Erythroblast (primary cell): ENCODE data around the gene PRKG1.
"Not testable (repeated sequence)": the region's sequence is repeated elsewhere in the genome, so short reads cannot be mapped to it uniquely, and the experiment has no call there.

ENCODE experiments used
- DNase-seq, 2 experiments: peaks; one replicate each; lab custom pipeline; 2025; lab: John Stamatoyannopoulos, UW
- GATA1 ChIP-seq: IDR thresholded peaks from 2 replicates; pipeline ENCODE4 v1.6.1; 2011; ENCODE audit warnings: low read depth, mild to moderate bottlenecking, control low read depth, low read length, moderate library complexity
- POLR2A ChIP-seq: IDR thresholded peaks from 2 replicates; pipeline ENCODE4 v1.6.1; 2011; ENCODE audit warnings: mild to moderate bottlenecking, low read length

PRKG1 gene

DNA sequence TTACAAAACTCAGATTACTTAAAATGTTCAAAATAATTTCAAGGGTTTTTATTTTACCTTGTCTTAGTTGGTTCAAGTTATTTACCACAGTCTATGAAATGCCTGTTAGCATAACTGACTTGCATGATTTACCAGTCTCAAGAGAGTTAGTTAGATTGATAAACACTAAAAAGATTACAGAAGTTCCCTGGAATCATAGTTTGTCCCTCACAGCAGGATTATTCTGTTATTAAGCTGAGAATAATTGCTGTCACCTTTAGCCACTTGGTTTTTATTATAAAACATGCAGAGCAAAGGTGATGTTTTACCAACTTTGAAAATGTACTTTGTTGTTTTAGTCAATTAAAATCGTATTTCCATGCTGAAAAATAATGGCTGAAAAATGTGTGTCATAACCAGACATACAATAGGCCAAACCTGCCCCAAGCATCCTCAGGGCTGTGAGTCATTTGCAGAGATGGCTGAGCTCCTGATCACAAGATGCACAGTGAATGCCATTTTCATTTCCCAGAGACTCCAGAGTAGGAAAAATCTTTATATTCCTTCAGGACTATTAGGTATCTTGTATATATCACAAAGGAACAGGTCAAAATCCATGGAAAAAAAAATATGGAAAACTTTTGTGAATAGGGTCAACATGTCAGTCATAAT is 1152.0 kb downstream of the PRKG1 start:
- no peak for DNase-seq
- TF ChIP-seq GATA1 (no peak), POLR2A (no peak)

DNA sequence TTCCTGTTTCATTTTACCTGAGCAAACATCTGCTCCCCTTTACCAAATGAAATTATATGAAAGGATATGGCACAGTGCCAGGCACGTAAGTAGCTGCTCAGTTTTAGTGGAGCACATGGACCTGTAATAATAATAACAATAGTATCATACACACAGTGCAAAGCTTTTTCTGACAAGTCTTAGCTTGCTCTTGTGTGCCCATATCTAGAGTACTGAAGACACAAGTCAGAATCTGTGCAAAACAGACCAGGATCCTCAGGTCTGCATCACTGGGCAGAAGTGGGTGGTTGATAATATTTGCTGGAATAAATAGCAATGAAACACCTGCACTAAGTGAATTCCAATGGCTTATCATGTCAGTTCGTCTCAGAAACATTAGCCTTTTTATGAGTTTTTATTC is 1154.3 kb downstream of the PRKG1 start:
- TF ChIP-seq GATA1 (no peak), POLR2A (no peak)
- no peak for DNase-seq

DNA sequence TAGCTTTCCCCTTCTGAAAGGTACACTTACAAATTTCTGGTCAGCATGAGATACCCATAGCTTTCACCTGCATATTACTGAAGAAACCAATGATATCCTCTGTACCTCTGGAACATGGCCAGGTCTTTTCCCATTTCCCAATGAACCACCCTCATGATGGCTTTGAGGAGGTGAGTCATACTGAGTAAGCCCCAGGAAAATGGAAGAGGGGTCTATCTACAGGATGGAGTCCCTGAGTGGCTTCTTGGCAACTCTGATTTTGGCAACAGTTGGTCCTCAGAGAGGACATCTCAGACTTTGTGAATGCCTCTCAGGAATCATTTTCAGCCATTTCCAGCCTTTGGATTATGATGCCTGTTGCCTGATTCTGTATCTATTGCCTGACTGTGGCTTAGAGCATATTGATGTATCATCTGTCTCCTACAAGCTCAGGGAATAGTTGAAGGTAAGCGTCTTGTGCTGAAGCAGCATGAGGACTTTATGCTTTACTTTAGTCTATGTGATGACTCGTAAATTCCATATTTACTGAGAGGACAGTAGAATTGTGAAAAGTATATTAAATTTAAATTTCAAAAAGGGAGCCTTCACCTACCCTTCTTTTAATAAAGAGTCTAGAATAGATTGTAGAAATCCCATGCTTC is 1155.1 kb downstream of the PRKG1 start:
- no peak for DNase-seq
- no peak for TF ChIP-seq POLR2A
- TF ChIP-seq GATA1, result no peak

DNA sequence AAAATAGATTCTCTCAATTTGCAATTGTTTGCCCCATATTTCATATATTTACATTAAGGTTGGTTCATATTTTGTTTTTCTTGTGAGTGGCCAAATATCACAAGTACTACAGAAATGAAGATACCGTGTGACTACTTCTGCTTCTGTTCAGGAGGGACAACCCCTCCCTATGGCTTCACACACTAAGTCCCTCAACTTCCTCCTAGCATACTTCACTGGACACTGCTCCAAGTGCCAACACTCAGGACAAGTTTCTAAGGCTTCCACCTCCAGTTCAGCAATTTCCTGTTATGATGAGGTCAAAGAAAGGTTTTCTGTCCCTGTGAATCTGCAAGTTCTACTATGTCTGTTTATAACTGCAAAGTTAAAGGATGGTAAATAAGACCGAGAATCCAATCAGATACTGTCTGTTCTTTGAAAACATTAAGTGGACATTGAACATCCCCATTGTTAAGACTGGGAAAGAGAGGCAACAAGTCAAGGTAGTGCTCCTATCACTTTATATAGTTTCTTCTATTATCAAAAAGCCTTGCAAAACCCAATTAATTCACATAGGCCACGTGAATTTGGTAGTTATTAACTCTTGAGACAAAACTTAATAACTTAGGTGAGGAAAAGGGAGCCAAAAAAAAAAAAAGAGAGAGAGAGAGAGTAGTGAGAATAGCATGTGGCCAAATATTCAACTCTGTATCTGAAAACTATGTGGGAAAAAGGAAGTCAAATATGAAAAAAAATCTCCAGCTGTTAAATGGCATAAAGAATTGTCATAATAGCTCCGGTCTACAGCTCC is 1158.5 kb downstream of the PRKG1 start:
- no peak for DNase-seq

DNA sequence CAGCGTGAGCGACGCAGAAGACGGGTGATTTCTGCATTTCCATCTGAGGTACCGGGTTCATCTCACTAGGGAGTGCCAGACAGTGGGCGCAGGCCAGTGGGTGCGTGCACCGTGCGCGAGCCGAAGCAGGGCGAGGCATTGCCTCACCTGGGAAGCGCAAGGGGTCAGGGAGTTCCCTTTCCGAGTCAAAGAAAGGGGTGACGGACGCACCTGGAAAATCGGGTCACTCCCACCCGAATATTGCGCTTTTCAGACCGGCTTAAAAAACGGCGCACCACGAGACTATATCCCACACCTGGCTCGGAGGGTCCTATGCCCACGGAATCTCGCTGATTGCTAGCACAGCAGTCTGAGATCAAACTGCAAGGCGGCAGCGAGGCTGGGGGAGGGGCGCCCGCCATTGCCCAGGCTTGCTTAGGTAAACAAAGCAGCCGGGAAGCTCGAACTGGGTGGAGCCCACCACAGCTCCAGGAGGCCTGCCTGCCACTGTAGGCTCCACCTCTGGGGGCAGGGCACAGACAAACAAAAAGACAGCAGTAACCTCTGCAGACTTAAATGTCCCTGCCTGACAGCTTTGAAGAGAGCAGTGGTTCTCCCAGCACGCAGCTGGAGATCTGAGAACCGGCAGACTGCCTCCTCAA is 1159.2 kb downstream of the PRKG1 start:
- not testable (repeated sequence) for DNase-seq

More for the DNA sequence above, 1158.5 kb downstream of the PRKG1 start:
- TF ChIP-seq GATA1, result no peak
- no peak for TF ChIP-seq POLR2A

DNA sequence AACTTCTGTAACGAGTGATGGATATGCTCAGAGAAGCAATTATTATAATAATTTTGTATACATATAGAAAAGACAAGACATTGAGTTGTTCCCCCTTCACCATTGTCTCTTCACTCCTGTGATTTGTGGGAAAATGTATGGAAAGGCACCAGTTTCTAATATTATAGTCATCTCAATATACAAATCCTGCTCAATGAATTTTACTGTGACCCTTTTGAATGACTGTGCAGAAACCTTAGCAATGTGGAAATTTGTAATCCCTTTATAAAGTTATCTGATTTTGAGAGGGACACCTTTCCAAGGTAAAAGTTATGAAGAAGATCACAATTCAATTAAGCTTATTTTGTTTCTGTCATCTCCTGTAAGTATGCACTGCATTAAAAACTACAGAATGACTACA is 1165.5 kb downstream of the PRKG1 start:
- TF ChIP-seq POLR2A, result no peak
- no peak for DNase-seq

DNA sequence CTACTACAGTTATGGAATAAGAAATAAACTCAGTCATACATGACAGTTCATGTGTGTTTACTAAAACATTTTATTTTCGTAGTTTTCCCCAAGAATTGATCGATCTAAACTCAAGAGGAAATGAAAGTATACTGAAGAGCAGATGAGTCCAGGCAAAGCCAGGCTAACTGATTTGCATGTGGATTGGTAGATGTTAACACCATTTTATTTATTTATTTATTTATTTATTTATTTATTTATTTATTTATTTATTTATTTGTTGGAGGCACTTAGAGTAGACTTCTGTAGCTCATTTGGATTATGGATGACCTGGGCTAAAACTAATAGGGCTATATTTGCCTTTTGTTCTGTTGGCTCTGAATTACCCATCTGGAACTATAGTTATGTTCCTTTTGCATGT is 1171.3 kb downstream of the PRKG1 start:
- no peak for DNase-seq
- TF ChIP-seq POLR2A, result no peak
- TF ChIP-seq GATA1, result no peak

DNA sequence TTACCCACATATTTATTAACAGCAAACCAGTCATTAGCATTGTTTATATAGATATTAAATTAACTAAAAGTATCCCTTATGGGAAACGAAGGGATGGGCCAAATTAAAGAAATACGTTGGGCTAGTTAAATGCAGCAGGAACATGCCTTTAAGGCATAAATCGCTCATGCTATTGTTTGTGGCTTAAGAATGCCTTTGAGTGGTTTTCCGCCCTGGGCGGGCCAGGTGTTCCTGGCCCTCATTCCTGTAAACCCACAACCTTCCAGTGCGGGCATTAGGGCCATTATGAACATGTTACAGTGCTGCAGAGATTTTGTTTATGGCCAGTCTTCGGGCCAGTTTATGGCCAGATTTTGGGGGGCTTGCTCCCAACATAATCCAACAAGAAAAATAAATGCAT is 1173.6 kb downstream of the PRKG1 start:
- DNase-seq, result not testable (repeated sequence)

DNA sequence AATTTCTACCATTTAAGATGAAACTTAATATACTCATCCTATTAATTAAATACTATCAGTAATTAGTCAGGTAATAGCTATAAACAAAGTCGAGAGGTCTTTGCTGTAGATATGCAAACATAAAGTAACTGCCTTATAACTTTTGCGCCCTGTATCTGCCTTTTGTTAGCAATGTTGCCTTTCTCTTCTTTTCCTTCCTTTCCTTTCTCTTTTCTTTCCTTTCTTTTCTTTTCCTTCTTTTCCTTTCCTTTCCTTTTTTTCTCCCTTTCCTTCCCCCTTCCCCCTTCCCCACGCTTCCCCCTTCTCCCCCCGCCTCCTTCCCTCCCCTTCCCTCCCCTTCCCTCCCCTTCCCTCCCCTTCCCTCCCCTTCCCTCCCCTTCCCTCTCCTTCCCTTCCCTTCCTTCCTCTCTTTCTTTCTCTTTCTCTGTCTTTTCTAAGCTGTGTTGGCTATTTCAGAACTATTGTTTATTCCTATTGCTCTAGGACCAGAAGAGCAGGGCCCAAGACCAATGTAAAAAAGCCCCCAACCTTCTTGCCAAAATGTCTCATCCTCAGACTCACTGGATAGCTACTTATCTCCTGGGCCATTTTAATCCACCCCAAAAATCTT is 1174.5 kb downstream of the PRKG1 start:
- TF ChIP-seq GATA1 (no peak), POLR2A (no peak)
- no peak for DNase-seq

DNA sequence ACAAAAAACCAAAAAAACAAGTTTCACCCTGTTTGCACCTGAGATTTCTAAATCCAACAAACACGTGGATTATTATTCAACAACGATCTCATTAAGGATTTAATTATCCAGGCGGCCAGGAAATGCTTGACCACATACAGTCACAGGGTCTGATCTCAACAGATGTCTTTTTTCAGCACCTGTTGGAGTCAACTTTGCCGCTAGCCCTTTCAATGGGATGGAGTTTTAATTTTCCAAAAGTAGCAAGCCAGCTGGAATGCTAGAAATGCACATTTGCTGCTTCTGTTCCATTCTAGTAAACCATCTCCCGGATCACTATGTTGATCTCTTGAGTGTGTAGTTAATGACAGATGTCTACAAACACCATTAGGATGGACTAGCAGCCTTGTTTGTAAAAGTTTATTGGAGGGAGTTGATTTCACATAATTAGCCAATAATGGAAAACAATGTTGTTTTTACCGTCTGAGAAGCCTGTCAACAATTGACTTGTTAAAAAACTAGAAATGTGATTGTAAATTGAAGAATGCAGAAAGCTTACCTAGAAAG is 1175.6 kb downstream of the PRKG1 start:
- TF ChIP-seq POLR2A, result no peak
- TF ChIP-seq GATA1, result no peak
- DNase-seq, result no peak

DNA sequence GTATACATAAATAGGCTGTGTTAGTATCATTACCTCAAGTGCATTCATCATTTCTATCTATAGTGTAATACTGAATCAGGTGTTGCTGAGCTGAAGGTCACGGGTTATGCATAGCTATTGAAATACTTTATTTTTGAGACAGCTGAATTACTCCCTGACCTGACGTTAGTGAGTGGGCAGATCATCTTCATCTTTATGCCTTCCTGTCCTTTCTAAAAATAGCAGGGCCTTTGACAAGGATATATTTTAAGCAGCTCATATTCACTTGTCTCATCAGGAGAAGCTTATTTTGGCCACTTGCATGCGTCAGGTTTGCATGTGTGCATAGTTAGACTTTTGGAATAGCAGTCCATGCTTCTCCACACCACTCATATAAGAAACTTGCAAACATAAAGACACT is 1176.2 kb downstream of the PRKG1 start:
- TF ChIP-seq GATA1 (no peak), POLR2A (no peak)
- DNase-seq, result no peak

DNA sequence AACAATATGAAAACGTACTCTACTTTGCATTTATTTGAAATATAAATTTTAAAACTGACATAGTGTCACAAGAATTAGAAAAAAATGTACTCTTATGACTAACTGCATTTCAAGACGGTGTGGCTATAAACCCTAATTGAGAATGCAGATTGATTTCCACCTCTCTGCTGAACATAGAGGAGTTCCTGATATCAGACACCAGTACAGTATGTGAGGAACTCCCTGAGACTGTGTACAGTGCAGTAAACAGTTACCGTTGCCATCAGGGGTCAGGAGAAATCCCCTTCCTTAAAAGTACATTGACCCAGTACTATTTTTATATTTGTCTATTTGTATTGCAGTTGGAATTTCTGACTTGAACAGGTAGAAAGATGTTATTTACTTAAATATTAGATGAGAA is 1178.0 kb downstream of the PRKG1 start:
- no peak for DNase-seq

DNA sequence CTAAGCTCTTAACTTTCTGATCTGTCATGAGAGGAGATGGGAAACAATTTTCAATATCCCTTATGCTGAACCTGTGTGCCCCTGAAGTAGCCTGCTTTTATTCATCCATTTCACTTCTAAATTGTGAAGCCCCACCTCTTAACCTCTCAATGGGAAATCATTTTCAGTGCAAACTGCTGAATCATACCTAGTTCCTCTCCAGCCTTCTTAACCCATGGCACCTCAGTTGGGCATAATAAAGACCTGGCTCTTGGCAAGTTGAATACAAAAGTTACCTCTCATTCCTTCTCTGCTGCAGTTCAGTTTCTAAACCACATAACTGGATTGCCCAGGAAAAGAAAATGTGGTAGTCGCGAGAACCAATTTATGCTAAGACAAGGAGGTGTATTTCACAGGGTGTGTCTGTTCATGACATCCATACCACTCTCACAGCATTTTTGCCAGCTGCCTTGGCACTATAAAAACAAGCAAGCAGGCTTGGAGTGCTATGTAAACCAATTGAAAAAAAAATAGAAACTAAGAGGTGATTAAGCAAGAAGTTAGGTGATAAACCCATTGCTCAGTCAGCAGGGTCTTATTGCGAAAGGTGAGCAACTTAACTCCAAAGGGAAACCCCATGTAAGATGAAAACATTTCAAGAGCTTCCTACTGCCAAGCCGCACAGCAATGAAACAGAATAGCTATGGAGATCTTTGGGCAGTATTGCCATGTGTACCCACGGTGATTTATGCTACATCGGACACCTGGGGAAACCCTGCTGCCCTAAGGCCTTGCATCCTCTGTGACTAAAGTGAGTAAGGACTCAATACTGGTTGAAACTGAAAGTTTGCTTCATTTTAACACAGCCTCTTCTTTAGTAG is 1182.8 kb downstream of the PRKG1 start:
- no peak for DNase-seq
- TF ChIP-seq POLR2A (no peak), GATA1 (no peak)

More for the DNA sequence above, 1178.0 kb downstream of the PRKG1 start:
- no peak for TF ChIP-seq POLR2A
- no peak for TF ChIP-seq GATA1
